Measurements from ENCODE around the gene APPL2.
"Not testable (repeated sequence)": the region's sequence is repeated elsewhere in the genome, so short reads cannot be mapped to it uniquely, and the experiment has no call there.

Gene APPL2

GRCh38 chr12:105202202-105202601 is 33.8 kb downstream of the APPL2 start:
- H3K9me3 ChIP-seq (ENCODE audit: control insufficient read depth, low read length): no peaks in the 10 kb centered on the region
- no peak overlapping the region for H3K4me3 ChIP-seq (ENCODE audit: low read length)
- no peaks in the 10 kb centered on the region for H3K4me1 ChIP-seq (ENCODE audit: control insufficient read depth, insufficient read depth, low read length)
- H3K27me3 ChIP-seq (ENCODE audit: control insufficient read depth, insufficient read depth, low read length): no peaks in the 10 kb centered on the region
- peaks cover 19% of the 10 kb centered on the region for H3K36me3 ChIP-seq (ENCODE audit: control insufficient read depth, insufficient read depth, low read length)
- no peak overlapping the region for H3K9ac ChIP-seq (ENCODE audit: low read length)

GRCh38 chr12:105201299-105201698 is 34.7 kb downstream of the APPL2 start:
- peaks cover 14% of the 10 kb centered on the region for H3K36me3 ChIP-seq (ENCODE audit: control insufficient read depth, insufficient read depth, low read length)
- H3K9me3 ChIP-seq (ENCODE audit: control insufficient read depth, low read length): no peaks in the 10 kb centered on the region
- no peak overlapping the region for H3K9ac ChIP-seq (ENCODE audit: low read length)
- H3K4me1 ChIP-seq (ENCODE audit: control insufficient read depth, insufficient read depth, low read length): no peaks in the 10 kb centered on the region
- no peaks in the 10 kb centered on the region for H3K27me3 ChIP-seq (ENCODE audit: control insufficient read depth, insufficient read depth, low read length)
- H3K4me3 ChIP-seq (ENCODE audit: low read length): no peak overlapping the region

GRCh38 chr12:105200385-105200784 is 35.6 kb downstream of the APPL2 start:
- H3K9me3 ChIP-seq (ENCODE audit: control insufficient read depth, low read length): no peaks in the 10 kb centered on the region
- no peaks in the 10 kb centered on the region for H3K4me1 ChIP-seq (ENCODE audit: control insufficient read depth, insufficient read depth, low read length)
- peaks cover 10% of the 10 kb centered on the region for H3K36me3 ChIP-seq (ENCODE audit: control insufficient read depth, insufficient read depth, low read length)
- no peaks in the 10 kb centered on the region for H3K27me3 ChIP-seq (ENCODE audit: control insufficient read depth, insufficient read depth, low read length)
- no peak overlapping the region for H3K4me3 ChIP-seq (ENCODE audit: low read length)
- no peak overlapping the region for H3K9ac ChIP-seq (ENCODE audit: low read length)

- H3K4me3 ChIP-seq (ENCODE audit: low read length): no peak overlapping the region
- H3K9ac ChIP-seq (ENCODE audit: low read length): no peak overlapping the region
- H3K4me1 ChIP-seq (ENCODE audit: control insufficient read depth, insufficient read depth, low read length): no peaks in the 10 kb centered on the region
- H3K27me3 ChIP-seq (ENCODE audit: control insufficient read depth, insufficient read depth, low read length): no peaks in the 10 kb centered on the region
- peaks cover 3% of the 10 kb centered on the region for H3K36me3 ChIP-seq (ENCODE audit: control insufficient read depth, insufficient read depth, low read length)
- no peaks in the 10 kb centered on the region for H3K9me3 ChIP-seq (ENCODE audit: control insufficient read depth, low read length)
Measured at GRCh38 chr12:105198961-105199360, 37.0 kb downstream of the APPL2 start.

GRCh38 chr12:105196090-105196489 is 39.9 kb downstream of the APPL2 start:
- Histone ChIP-seq H3K4me3 (ENCODE audit: low read length) (no peak overlapping the region), H3K36me3 (ENCODE audit: control insufficient read depth, insufficient read depth, low read length) (peaks cover 3% of the 10 kb centered on the region), H3K4me1 (ENCODE audit: control insufficient read depth, insufficient read depth, low read length) (peaks cover 8% of the 10 kb centered on the region), H3K27me3 (ENCODE audit: control insufficient read depth, insufficient read depth, low read length) (no peaks in the 10 kb centered on the region), H3K9me3 (ENCODE audit: control insufficient read depth, low read length) (no peaks in the 10 kb centered on the region), H3K9ac (ENCODE audit: low read length) (no peak overlapping the region)

- H3K27me3 ChIP-seq (ENCODE audit: control insufficient read depth, insufficient read depth, low read length): no peaks in the 10 kb centered on the region
- H3K9ac ChIP-seq (ENCODE audit: low read length): no peak overlapping the region
- H3K4me1 ChIP-seq (ENCODE audit: control insufficient read depth, insufficient read depth, low read length): peaks cover 8% of the 10 kb centered on the region
- H3K36me3 ChIP-seq (ENCODE audit: control insufficient read depth, insufficient read depth, low read length): peaks cover 3% of the 10 kb centered on the region
- H3K4me3 ChIP-seq (ENCODE audit: low read length): no peak overlapping the region
- H3K9me3 ChIP-seq (ENCODE audit: control insufficient read depth, low read length): no peaks in the 10 kb centered on the region
Measured at GRCh38 chr12:105194947-105195346, 41.0 kb downstream of the APPL2 start.

GRCh38 chr12:105192624-105193225 is 43.2 kb downstream of the APPL2 start:
- Histone ChIP-seq H3K36me3 (ENCODE audit: control insufficient read depth, insufficient read depth, low read length) (no peaks in the 10 kb centered on the region), H3K4me3 (ENCODE audit: low read length) (no peak overlapping the region), H3K9me3 (ENCODE audit: control insufficient read depth, low read length) (no peaks in the 10 kb centered on the region), H3K4me1 (ENCODE audit: control insufficient read depth, insufficient read depth, low read length) (peaks cover 8% of the 10 kb centered on the region), H3K9ac (ENCODE audit: low read length) (no peak overlapping the region), H3K27me3 (ENCODE audit: control insufficient read depth, insufficient read depth, low read length) (no peaks in the 10 kb centered on the region)

GRCh38 chr12:105190530-105190929 is 45.4 kb downstream of the APPL2 start:
- Histone ChIP-seq H3K36me3 (ENCODE audit: control insufficient read depth, insufficient read depth, low read length) (no peaks in the 10 kb centered on the region), H3K27me3 (ENCODE audit: control insufficient read depth, insufficient read depth, low read length) (no peaks in the 10 kb centered on the region), H3K9me3 (ENCODE audit: control insufficient read depth, low read length) (no peaks in the 10 kb centered on the region), H3K4me1 (ENCODE audit: control insufficient read depth, insufficient read depth, low read length) (peaks cover 8% of the 10 kb centered on the region), H3K9ac (ENCODE audit: low read length) (no peak overlapping the region), H3K4me3 (ENCODE audit: low read length) (no peak overlapping the region)

GRCh38 chr12:105189293-105189692 is 46.7 kb downstream of the APPL2 start:
- H3K4me1 ChIP-seq (ENCODE audit: control insufficient read depth, insufficient read depth, low read length): peaks cover 8% of the 10 kb centered on the region
- no peaks in the 10 kb centered on the region for H3K9me3 ChIP-seq (ENCODE audit: control insufficient read depth, low read length)
- no peak overlapping the region for H3K4me3 ChIP-seq (ENCODE audit: low read length)
- no peaks in the 10 kb centered on the region for H3K27me3 ChIP-seq (ENCODE audit: control insufficient read depth, insufficient read depth, low read length)
- H3K36me3 ChIP-seq (ENCODE audit: control insufficient read depth, insufficient read depth, low read length): no peaks in the 10 kb centered on the region
- no peak overlapping the region for H3K9ac ChIP-seq (ENCODE audit: low read length)

- not testable (repeated sequence) for H3K27me3 ChIP-seq (ENCODE audit: control insufficient read depth, insufficient read depth, low read length); H3K9me3 ChIP-seq (ENCODE audit: control insufficient read depth, low read length); H3K9ac ChIP-seq (ENCODE audit: low read length); H3K36me3 ChIP-seq (ENCODE audit: control insufficient read depth, insufficient read depth, low read length); H3K4me1 ChIP-seq (ENCODE audit: control insufficient read depth, insufficient read depth, low read length); H3K4me3 ChIP-seq (ENCODE audit: low read length)
Measured at GRCh38 chr12:105183976-105184375, 52.0 kb downstream of the APPL2 start.

GRCh38 chr12:105183406-105183805 is 52.6 kb downstream of the APPL2 start:
- not testable (repeated sequence) for H3K27me3 ChIP-seq (ENCODE audit: control insufficient read depth, insufficient read depth, low read length)

GRCh38 chr12:105179114-105179513 is 56.9 kb downstream of the APPL2 start:
- H3K4me1 ChIP-seq (ENCODE audit: control insufficient read depth, insufficient read depth, low read length); H3K36me3 ChIP-seq (ENCODE audit: control insufficient read depth, insufficient read depth, low read length); H3K9me3 ChIP-seq (ENCODE audit: control insufficient read depth, low read length); H3K4me3 ChIP-seq (ENCODE audit: low read length); H3K27me3 ChIP-seq (ENCODE audit: control insufficient read depth, insufficient read depth, low read length); H3K9ac ChIP-seq (ENCODE audit: low read length): not testable (repeated sequence)

More at GRCh38 chr12:105183406-105183805, 52.6 kb downstream of the APPL2 start:
- H3K4me1 ChIP-seq (ENCODE audit: control insufficient read depth, insufficient read depth, low read length); H3K4me3 ChIP-seq (ENCODE audit: low read length); H3K9ac ChIP-seq (ENCODE audit: low read length); H3K36me3 ChIP-seq (ENCODE audit: control insufficient read depth, insufficient read depth, low read length); H3K9me3 ChIP-seq (ENCODE audit: control insufficient read depth, low read length): not testable (repeated sequence)

- no peak overlapping the region for H3K9ac ChIP-seq (ENCODE audit: low read length)
- H3K27me3 ChIP-seq (ENCODE audit: control insufficient read depth, insufficient read depth, low read length): no peaks in the 10 kb centered on the region
- no peak overlapping the region for H3K4me3 ChIP-seq (ENCODE audit: low read length)
- H3K36me3 ChIP-seq (ENCODE audit: control insufficient read depth, insufficient read depth, low read length): peaks cover 8% of the 10 kb centered on the region
- H3K9me3 ChIP-seq (ENCODE audit: control insufficient read depth, low read length): no peaks in the 10 kb centered on the region
- H3K4me1 ChIP-seq (ENCODE audit: control insufficient read depth, insufficient read depth, low read length): no peaks in the 10 kb centered on the region
Measured at GRCh38 chr12:105177208-105177607, 58.8 kb downstream of the APPL2 start.

Measured in mucosa of stomach (tissue), 1 donor.